Lower leg skin (tissue), 4 donors: Measurements from ENCODE around the gene LPCAT4. TPM values are rescaled to one million over a fixed set of nuclear protein-coding genes. Genes with fewer than 3 reads are reported as not detected.
"Not testable (repeated sequence)": the region's sequence is repeated elsewhere in the genome, so short reads cannot be mapped to it uniquely, and the experiment has no call there.

ENCODE experiments used
- DNase-seq, 2 donors: peaks; one replicate each; pipeline ENCODE4 v3.0.0-alpha.2; 2019; ENCODE audit warnings: low spot score in 2 of 2
- H3K4me3 ChIP-seq: fragments of 200-600 bp; sonication (generic); 2 replicates; pipeline ENCODE4 v1.5.1; 2017; ENCODE audit warnings: mild to moderate bottlenecking, low read depth; ENCODE audit not compliant: poor library complexity, severe bottlenecking
- CTCF ChIP-seq, 3 donors: fragments of 450-650 bp; IDR thresholded peaks; one replicate each; pipeline ENCODE4 v1.5.1; 2016; ENCODE audit warnings: antibody characterized with exemption in 3 of 3, mild to moderate bottlenecking in 3 of 3, moderate library complexity in 2 of 3
- POLR2A ChIP-seq, 2 donors: fragments of 450-650 bp; IDR thresholded peaks; one replicate each; pipeline ENCODE4 v1.6.1; 2016 to 2017; ENCODE audit warnings: antibody characterized with exemption in 2 of 2, mild to moderate bottlenecking in 1 of 2, moderate library complexity in 1 of 2
- WGBS, 2 donors: methylation state at CpG; one replicate each; pipeline ENCODE4 v1.1.5; 2018; 5-methylcytosine and 5-hydroxymethylcytosine counted together
- intact Hi-C: fragments of 100-400 bp; cut with DNase I; formaldehyde crosslinking; loops from one replicate; pipeline ENCODE4 v1.15.0; 2023; ENCODE audit warnings: low total_unique reads
- total RNA-seq, 4 donors: library from RNA; depleted of rRNA; stranded (reverse); fragments of >200 nt; gene quantifications; one replicate each; pipeline ENCODE4 v1.1.0, GENCODE V29; 2016

Gene LPCAT4
- total RNA-seq, 4 donors from 2014 or later: 19.0 to 36.4 (median 27.0) TPM

- DNase-seq: no peak
- WGBS, 2 donors: 95 to 97% methylated on average over 2 of the region's 2 CpGs
- TF ChIP-seq CTCF (IDR thresholded peaks at IDR 0.05) (no peak), POLR2A (IDR thresholded peaks at IDR 0.05) (no peak)
- no peak overlapping the region for H3K4me3 ChIP-seq
- intact Hi-C loops: no loop called here
Measured at GRCh38 chr15:34376856-34377255, 9.9 kb upstream of the LPCAT4 start.

- H3K4me3 ChIP-seq, intact Hi-C loops, DNase-seq: not testable (repeated sequence)
- 95 to 100% methylated on average over 2 of the region's 2 CpGs for WGBS, 2 donors
Measured at GRCh38 chr15:34375541-34375940, 8.5 kb upstream of the LPCAT4 start.

- intact Hi-C loops: no loop called here
- WGBS, 2 donors: 88 to 96% methylated on average over 2 of the region's 2 CpGs
- TF ChIP-seq POLR2A (IDR thresholded peaks at IDR 0.05) (no peak), CTCF (IDR thresholded peaks at IDR 0.05) (no peak)
Measured at GRCh38 chr15:34374816-34375215, 7.8 kb upstream of the LPCAT4 start.

GRCh38 chr15:34373951-34374350 is 7.0 kb upstream of the LPCAT4 start:
- intact Hi-C loops: no loop called here
- no peak overlapping the region for H3K4me3 ChIP-seq
- 85 to 87% methylated on average over 8 of the region's 8 CpGs for WGBS, 2 donors
- peak in 1 of 2 donors; percentile 43 for DNase-seq
- TF ChIP-seq POLR2A (IDR thresholded peaks at IDR 0.05): no peak
- no peak for TF ChIP-seq CTCF (IDR thresholded peaks at IDR 0.05)

More at GRCh38 chr15:34374816-34375215, 7.8 kb upstream of the LPCAT4 start:
- DNase-seq: no peak
- no peak overlapping the region for H3K4me3 ChIP-seq

- no peak overlapping the region for H3K4me3 ChIP-seq
- no peak for DNase-seq
- intact Hi-C loops: no loop called here
- TF ChIP-seq CTCF (IDR thresholded peaks at IDR 0.05) (no peak), POLR2A (IDR thresholded peaks at IDR 0.05) (no peak)
- WGBS, 2 donors: 31 to 46% methylated on average over 2 of the region's 2 CpGs
Measured at GRCh38 chr15:34370643-34371042, 3.6 kb upstream of the LPCAT4 start.

- TF ChIP-seq POLR2A (IDR thresholded peaks at IDR 0.05) (no peak), CTCF (IDR thresholded peaks at IDR 0.05) (no peak)
- no peak for DNase-seq
- no peak overlapping the region for H3K4me3 ChIP-seq
- intact Hi-C loops: no loop called here
- WGBS, 2 donors: 62 to 72% methylated on average over 2 of the region's 2 CpGs
Measured at GRCh38 chr15:34370129-34370528, 3.1 kb upstream of the LPCAT4 start.
